ENCODE data around the gene IL10RA.

The IL10RA gene

DNA sequence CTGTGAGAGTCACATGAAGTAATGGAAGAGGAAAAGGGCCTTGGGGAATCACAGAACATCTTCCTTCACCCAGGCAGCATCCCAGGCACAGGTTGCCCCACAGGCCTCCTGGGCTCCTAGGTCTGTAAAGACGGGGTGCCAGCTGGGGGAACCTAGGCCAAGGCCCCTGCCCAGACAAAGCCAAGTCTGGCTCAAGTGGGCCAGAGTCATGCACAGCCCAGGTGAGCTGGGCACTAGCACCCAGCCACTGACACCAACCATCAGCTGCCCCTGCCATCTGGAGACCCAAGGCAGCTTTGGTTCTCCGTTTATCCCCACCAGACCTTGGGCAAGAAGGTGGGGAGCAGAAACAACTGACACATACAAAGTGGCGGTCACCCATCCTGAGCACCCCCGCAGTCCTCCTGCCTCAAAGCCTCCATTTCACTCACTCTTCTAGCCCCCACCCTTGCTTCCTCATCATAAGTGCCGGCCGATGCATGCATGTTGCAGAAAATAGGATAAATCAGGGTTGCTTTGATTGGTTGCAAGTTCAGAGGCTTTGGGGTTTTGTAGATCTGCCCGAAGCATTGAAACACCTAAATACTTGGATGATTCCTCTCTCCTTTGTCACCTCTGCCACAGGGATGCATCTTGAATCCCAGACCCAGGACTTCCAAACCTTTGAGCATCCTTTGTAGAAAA is 64.2 kb downstream of the IL10RA start:
- H3K9ac ChIP-seq = no peak overlapping the region
- H3K9me3 ChIP-seq = no peaks in the 10 kb centered on the region
- H3K4me3 ChIP-seq = no peak overlapping the region
- H3K27me3 ChIP-seq = no peaks in the 10 kb centered on the region
- H3K36me3 ChIP-seq = no peaks in the 10 kb centered on the region
- H3K4me2 ChIP-seq = no peak overlapping the region
- H3K4me1 ChIP-seq = peaks cover 15% of the 10 kb centered on the region
- H3K27ac ChIP-seq = no peak overlapping the region
- H4K20me1 ChIP-seq = no peaks in the 10 kb centered on the region
- TF ChIP-seq Cebpa-rat (IDR thresholded peaks at IDR 0.05) = no peak
